Measurements from ENCODE around the gene USP28.
"Not testable (repeated sequence)": the region's sequence is repeated elsewhere in the genome, so short reads cannot be mapped to it uniquely, and the experiment has no call there.

The USP28 gene
- 15.5 to 34.1 (median 26.1) reads per million in 17 experiments for total RNA-seq

GRCh38 chr11:113875234-113876073, at the start of gene USP28:
Gene USP28 (minus strand): TSS chr11:113875572. CDS start chr11:113875501, 71 bp downstream.
- peak; percentile 98 to 100 (median 100) for DNase-seq

GRCh38 chr11:113923572-113923971, 48.2 kb upstream of the USP28 start:
- DNase-seq, result no peak

- DNase-seq, result not testable (repeated sequence)
Observed at GRCh38 chr11:113911491-113911890, 36.1 kb upstream of the USP28 start.

GRCh38 chr11:113908098-113908497, 32.7 kb upstream of the USP28 start:
- no peak for DNase-seq

- no peak for DNase-seq
Observed at GRCh38 chr11:113907681-113908080, 32.3 kb upstream of the USP28 start.

- DNase-seq, result no peak
Observed at GRCh38 chr11:113907152-113907551, 31.8 kb upstream of the USP28 start.

GRCh38 chr11:113906516-113906915, 31.1 kb upstream of the USP28 start:
- DNase-seq, result no peak

- DNase-seq, result peak in 2 of 4 experiments; percentile 6 to 13
Observed at GRCh38 chr11:113906038-113906437, 30.7 kb upstream of the USP28 start.

GRCh38 chr11:113904379-113905101, 29.2 kb upstream of the USP28 start, which contains the start of gene HTR3B:
Gene HTR3B (plus strand): TSS chr11:113904796. CDS start chr11:113904934, 138 bp downstream.
- DNase-seq, result no peak

- DNase-seq, result no peak
Observed at GRCh38 chr11:113901141-113901540, 25.8 kb upstream of the USP28 start.

- DNase-seq, result peak; percentile 42 to 64 (median 57)
Observed at GRCh38 chr11:113896156-113896879, 20.9 kb upstream of the USP28 start.

GRCh38 chr11:113895367-113896155, 20.2 kb upstream of the USP28 start:
- no peak for DNase-seq

- no peak for DNase-seq
Observed at GRCh38 chr11:113894421-113894996, 19.1 kb upstream of the USP28 start.

GRCh38 chr11:113888848-113889247, 13.5 kb upstream of the USP28 start:
- DNase-seq, result no peak

GRCh38 chr11:113885897-113886296, 10.5 kb upstream of the USP28 start:
- DNase-seq, result no peak

- no peak for DNase-seq
Observed at GRCh38 chr11:113884361-113884836, 9.0 kb upstream of the USP28 start.

- no peak for DNase-seq
Observed at GRCh38 chr11:113881856-113882255, 6.5 kb upstream of the USP28 start.

- DNase-seq, result no peak
Observed at GRCh38 chr11:113880971-113881370, 5.6 kb upstream of the USP28 start.

- DNase-seq, result not testable (repeated sequence)
Observed at GRCh38 chr11:113879446-113879845, 4.1 kb upstream of the USP28 start.

- DNase-seq, result peak in 2 of 4 experiments; percentile 7 to 13
Observed at GRCh38 chr11:113877670-113878055, 2.3 kb upstream of the USP28 start.

All from suppressor macrophage (primary cell).